WTC11 (cell line): Measurements from ENCODE around the gene SLC25A41. TPM values are rescaled to one million over a fixed set of nuclear protein-coding genes. Genes with fewer than 3 reads are reported as not detected.

Experiments
- ATAC-seq: fragments of 200-7000 bp; cut with Tn5 transposase; 2 replicates; pipeline ENCODE4 v1.10.0; 2021; ENCODE audit warnings: mild to moderate bottlenecking, moderate library complexity
- CTCF ChIA-PET: fragments of 300-600 bp; sonication (Branson Sonifier 250); formaldehyde crosslinking; loops from one replicate; lab custom pipeline; 2021; ENCODE audit warnings: antibody characterized with exemption; lab: Charles Lee
- POLR2A ChIA-PET: fragments of 350-600 bp; sonication (Branson Sonifier 250); formaldehyde crosslinking; loops from one replicate; lab custom pipeline; 2021; ENCODE audit warnings: antibody characterized with exemption; lab: Charles Lee
- DNase-seq: peaks from one replicate; pipeline ENCODE4 v3.0.0; 2021; ENCODE audit warnings: low spot score
- H3K27ac Mint-ChIP-seq: 2 replicates; pipeline ENCODE4 v1.8.0; 2021; ENCODE audit warnings: mixed read lengths
- H3K27me3 Mint-ChIP-seq: 2 replicates; pipeline ENCODE4 v1.8.0; 2021; ENCODE audit warnings: low read depth, mild to moderate bottlenecking, moderate library complexity, mixed read lengths
- H3K36me3 Mint-ChIP-seq: 2 replicates; pipeline ENCODE4 v1.8.0; 2021; ENCODE audit warnings: mixed read lengths
- H3K4me1 Mint-ChIP-seq: 2 replicates; pipeline ENCODE4 v1.8.0; 2022; ENCODE audit warnings: mixed read lengths
- H3K4me3 Mint-ChIP-seq: 2 replicates; pipeline ENCODE4 v1.8.0; 2021; ENCODE audit warnings: mild to moderate bottlenecking, moderate library complexity, mixed read lengths
- H3K9me3 Mint-ChIP-seq: 2 replicates; pipeline ENCODE4 v1.8.0; 2021; ENCODE audit warnings: mixed read lengths
- ARID4B ChIP-seq: sonication (generic); formaldehyde crosslinking; IDR thresholded peaks from 2 replicates; pipeline ENCODE4 v1.8.0; 2023; ENCODE audit warnings: missing genetic modification reagents, mild to moderate bottlenecking, borderline replicate concordance
- ELF4 ChIP-seq: sonication (generic); formaldehyde crosslinking; IDR thresholded peaks from 2 replicates; pipeline ENCODE4 v1.8.1; 2022; ENCODE audit warnings: low read depth, mild to moderate bottlenecking, moderate library complexity, missing genetic modification reagents
- GTF2I ChIP-seq: fragments of 250-450 bp; sonication (Bioruptor Pico); conservative IDR thresholded peaks from 2 replicates; pipeline ENCODE4 v1.4.0; 2021; ENCODE audit warnings: mild to moderate bottlenecking
- JUN ChIP-seq: sonication (generic); formaldehyde crosslinking; IDR thresholded peaks from 2 replicates; pipeline ENCODE4 v1.8.0; 2023; ENCODE audit warnings: mild to moderate bottlenecking, missing genetic modification reagents
- MAX ChIP-seq: sonication (generic); formaldehyde crosslinking; IDR thresholded peaks from 2 replicates; pipeline ENCODE4 v1.8.0; 2022; ENCODE audit warnings: mild to moderate bottlenecking, missing genetic modification reagents
- MXD4 ChIP-seq: fragments of 250-450 bp; sonication (Bioruptor Pico); IDR thresholded peaks from 2 replicates; pipeline ENCODE4 v1.8.0; 2021; ENCODE audit warnings: mild to moderate bottlenecking, moderate library complexity, borderline replicate concordance
- MYBL2 ChIP-seq: sonication (generic); formaldehyde crosslinking; IDR thresholded peaks from 2 replicates; pipeline ENCODE4 v1.8.1; 2023; ENCODE audit warnings: mild to moderate bottlenecking, moderate library complexity, missing genetic modification reagents
- PREB ChIP-seq: sonication (generic); formaldehyde crosslinking; IDR thresholded peaks from 2 replicates; pipeline ENCODE4 v1.8.1; 2022; ENCODE audit warnings: mild to moderate bottlenecking, missing genetic modification reagents, moderate library complexity, borderline replicate concordance
- RORB ChIP-seq: fragments of 250-450 bp; sonication (Bioruptor Pico); IDR thresholded peaks from 2 replicates; pipeline ENCODE4 v1.9.0; 2021; ENCODE audit warnings: mild to moderate bottlenecking
- ZBTB21 ChIP-seq: sonication (generic); formaldehyde crosslinking; IDR thresholded peaks from 2 replicates; pipeline ENCODE4 v1.8.1; 2023; ENCODE audit warnings: mild to moderate bottlenecking, missing genetic modification reagents, borderline replicate concordance
- ZNF396 ChIP-seq: fragments of 250-450 bp; sonication (Bioruptor Pico); IDR thresholded peaks from 2 replicates; pipeline ENCODE4 v1.8.0; 2021; ENCODE audit warnings: mild to moderate bottlenecking, moderate library complexity, borderline replicate concordance
- ZNF416 ChIP-seq: fragments of 250-450 bp; sonication (Bioruptor Pico); IDR thresholded peaks from 2 replicates; pipeline ENCODE4 v1.9.0; 2021; ENCODE audit warnings: mild to moderate bottlenecking, inconsistent platforms
- ZNF423 ChIP-seq: fragments of 250-450 bp; sonication (Bioruptor Pico); IDR thresholded peaks from 2 replicates; pipeline ENCODE4 v2.1.2; 2022; ENCODE audit warnings: mild to moderate bottlenecking, moderate library complexity
- ZNF512 ChIP-seq: sonication (generic); formaldehyde crosslinking; IDR thresholded peaks from 2 replicates; pipeline ENCODE4 v1.8.1; 2022; ENCODE audit warnings: missing genetic modification reagents, borderline replicate concordance
- total RNA-seq: library from RNA; stranded (reverse); gene quantifications from 3 replicates; pipeline ENCODE4 v1.2.3, GENCODE V29; 2021
- TF ChIP-seq, protein P1 (sequence below): fragments of 200-600 bp; IDR thresholded peaks from 2 replicates; pipeline ENCODE4 v1.8.0; 2022; ENCODE audit warnings: antibody characterized with exemption
- TF ChIP-seq, protein P2 (sequence below): fragments of 250-450 bp; sonication (Bioruptor Pico); IDR thresholded peaks from 2 replicates; pipeline ENCODE4 v1.9.0; 2021; ENCODE audit warnings: mild to moderate bottlenecking
- TF ChIP-seq, protein P3 (sequence below): sonication (generic); formaldehyde crosslinking; IDR thresholded peaks from 2 replicates; pipeline ENCODE4 v1.8.0; 2022; ENCODE audit warnings: mild to moderate bottlenecking, missing genetic modification reagents

SLC25A41 gene
- total RNA-seq, 1 experiment from 2014 or later = 0.35 TPM

DNA sequence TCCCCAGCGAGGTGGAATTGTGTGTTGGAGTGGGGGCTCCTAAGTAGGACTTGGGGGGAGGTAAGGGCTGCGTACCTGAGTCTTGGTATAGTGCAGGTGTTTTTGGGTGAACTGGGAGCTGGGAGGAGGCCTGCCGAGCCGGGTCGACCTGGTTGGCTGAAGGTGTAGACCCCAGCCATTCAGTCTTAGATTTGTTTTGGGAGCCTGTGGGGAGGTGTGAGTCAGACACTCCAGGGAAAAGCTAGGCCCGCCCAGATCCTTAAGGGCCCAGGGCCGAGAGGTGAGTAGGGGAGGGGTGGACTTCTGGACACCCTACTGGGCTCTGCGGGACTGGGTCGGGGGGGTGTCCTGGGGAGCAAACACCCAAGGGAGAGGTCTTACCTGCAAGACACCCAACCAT, 31.4 kb upstream of the SLC25A41 start:
- TF ChIP-seq ARID4B (CRISPR knock-in tag) = no peak
- TF ChIP-seq MYBL2 (CRISPR knock-in tag) = no peak
- no peak for TF ChIP-seq RORB (CRISPR knock-in tag)
- no peak for TF ChIP-seq ZNF416 (CRISPR knock-in tag)
- no peak for TF ChIP-seq ZNF396 (CRISPR knock-in tag)
- no peak for TF ChIP-seq ZBTB21
- no peak for TF ChIP-seq MXD4 (CRISPR knock-in tag)
- TF ChIP-seq ZNF512 = no peak
- no peak for TF ChIP-seq ELF4 (CRISPR knock-in tag)
- TF ChIP-seq GTF2I (CRISPR knock-in tag) = no peak
- TF ChIP-seq, protein P1, sequence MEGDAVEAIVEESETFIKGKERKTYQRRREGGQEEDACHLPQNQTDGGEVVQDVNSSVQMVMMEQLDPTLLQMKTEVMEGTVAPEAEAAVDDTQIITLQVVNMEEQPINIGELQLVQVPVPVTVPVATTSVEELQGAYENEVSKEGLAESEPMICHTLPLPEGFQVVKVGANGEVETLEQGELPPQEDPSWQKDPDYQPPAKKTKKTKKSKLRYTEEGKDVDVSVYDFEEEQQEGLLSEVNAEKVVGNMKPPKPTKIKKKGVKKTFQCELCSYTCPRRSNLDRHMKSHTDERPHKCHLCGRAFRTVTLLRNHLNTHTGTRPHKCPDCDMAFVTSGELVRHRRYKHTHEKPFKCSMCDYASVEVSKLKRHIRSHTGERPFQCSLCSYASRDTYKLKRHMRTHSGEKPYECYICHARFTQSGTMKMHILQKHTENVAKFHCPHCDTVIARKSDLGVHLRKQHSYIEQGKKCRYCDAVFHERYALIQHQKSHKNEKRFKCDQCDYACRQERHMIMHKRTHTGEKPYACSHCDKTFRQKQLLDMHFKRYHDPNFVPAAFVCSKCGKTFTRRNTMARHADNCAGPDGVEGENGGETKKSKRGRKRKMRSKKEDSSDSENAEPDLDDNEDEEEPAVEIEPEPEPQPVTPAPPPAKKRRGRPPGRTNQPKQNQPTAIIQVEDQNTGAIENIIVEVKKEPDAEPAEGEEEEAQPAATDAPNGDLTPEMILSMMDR = no peak
- no peak for TF ChIP-seq ZNF423 (CRISPR knock-in tag)
- no peak for TF ChIP-seq JUN (CRISPR knock-in tag)
- TF ChIP-seq MAX (CRISPR knock-in tag) = no peak
- TF ChIP-seq, protein P2, sequence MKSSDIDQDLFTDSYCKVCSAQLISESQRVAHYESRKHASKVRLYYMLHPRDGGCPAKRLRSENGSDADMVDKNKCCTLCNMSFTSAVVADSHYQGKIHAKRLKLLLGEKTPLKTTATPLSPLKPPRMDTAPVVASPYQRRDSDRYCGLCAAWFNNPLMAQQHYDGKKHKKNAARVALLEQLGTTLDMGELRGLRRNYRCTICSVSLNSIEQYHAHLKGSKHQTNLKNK = no peak
- no peak for TF ChIP-seq PREB (CRISPR knock-in tag)
- TF ChIP-seq, protein P3, sequence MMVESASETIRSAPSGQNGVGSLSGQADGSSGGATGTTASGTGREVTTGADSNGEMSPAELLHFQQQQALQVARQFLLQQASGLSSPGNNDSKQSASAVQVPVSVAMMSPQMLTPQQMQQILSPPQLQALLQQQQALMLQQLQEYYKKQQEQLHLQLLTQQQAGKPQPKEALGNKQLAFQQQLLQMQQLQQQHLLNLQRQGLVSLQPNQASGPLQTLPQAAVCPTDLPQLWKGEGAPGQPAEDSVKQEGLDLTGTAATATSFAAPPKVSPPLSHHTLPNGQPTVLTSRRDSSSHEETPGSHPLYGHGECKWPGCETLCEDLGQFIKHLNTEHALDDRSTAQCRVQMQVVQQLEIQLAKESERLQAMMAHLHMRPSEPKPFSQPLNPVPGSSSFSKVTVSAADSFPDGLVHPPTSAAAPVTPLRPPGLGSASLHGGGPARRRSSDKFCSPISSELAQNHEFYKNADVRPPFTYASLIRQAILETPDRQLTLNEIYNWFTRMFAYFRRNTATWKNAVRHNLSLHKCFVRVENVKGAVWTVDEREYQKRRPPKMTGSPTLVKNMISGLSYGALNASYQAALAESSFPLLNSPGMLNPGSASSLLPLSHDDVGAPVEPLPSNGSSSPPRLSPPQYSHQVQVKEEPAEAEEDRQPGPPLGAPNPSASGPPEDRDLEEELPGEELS (CRISPR knock-in tag) = no peak
- ATAC-seq (no peak), DNase-seq (no peak)
- ChIA-PET POLR2A (interaction anchor here (1.9 kb wide), 1 partner anchor 11 kb away, joined by 9 read pairs; no protein-coding TSS in a partner anchor), CTCF (interaction anchor here (0.7 kb wide), 1 partner anchor 87 kb away, joined by 3 read pairs; no protein-coding TSS in a partner anchor)
- Mint-ChIP-seq H3K4me1 (peaks cover 14% of the 10 kb centered on the region), H3K27ac (peak overlapping the region; percentile 24; the same call in 1 of the 2 replicates), H3K36me3 (peaks cover 3% of the 10 kb centered on the region; the same call in 1 of the 2 replicates), H3K4me3 (peak overlapping the region; percentile 81), H3K9me3 (no peaks in the 10 kb centered on the region), H3K27me3 (peaks cover 13% of the 10 kb centered on the region)
